NB4 (cell line): ENCODE results near the gene MRPL14.

Experiments
- CTCF ChIP-seq: IDR thresholded peaks from one replicate; pipeline ENCODE4 v1.5.1; 2012; ENCODE audit warnings: low read depth, low read length
- MYC ChIP-seq: IDR thresholded peaks from 2 replicates; pipeline ENCODE4 v1.6.1; 2011; ENCODE audit warnings: low read depth, low read length
- POLR2A ChIP-seq: IDR thresholded peaks from 2 replicates; pipeline ENCODE4 v1.6.1; 2011; ENCODE audit warnings: mild to moderate bottlenecking; ENCODE audit not compliant: insufficient read length; ENCODE audit errors: extremely low read depth
- TF ChIP-seq, protein P1 (sequence below): IDR thresholded peaks from 2 replicates; pipeline ENCODE4 v1.6.1; 2011; ENCODE audit warnings: low read depth, low read length

- TF ChIP-seq CTCF (no peak), POLR2A (no peak), MYC (no peak)
- TF ChIP-seq, protein P1, sequence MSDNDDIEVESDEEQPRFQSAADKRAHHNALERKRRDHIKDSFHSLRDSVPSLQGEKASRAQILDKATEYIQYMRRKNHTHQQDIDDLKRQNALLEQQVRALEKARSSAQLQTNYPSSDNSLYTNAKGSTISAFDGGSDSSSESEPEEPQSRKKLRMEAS = no peak
These were observed 20.0 kb upstream of the MRPL14 start for GRCh38 chr6:44147256-44147655.
